ENCODE results near the gene MRO.
"Not testable (repeated sequence)": the region's sequence is repeated elsewhere in the genome, so short reads cannot be mapped to it uniquely, and the experiment has no call there.

MRO gene

GRCh38 chr18:50791599-50792438 lies 28.0 kb downstream of the MRO start:
- no peak for DNase-seq

GRCh38 chr18:50790948-50791347 lies 28.9 kb downstream of the MRO start:
- no peak for DNase-seq

- DNase-seq: no peak
Measured at GRCh38 chr18:50790241-50790640, 29.6 kb downstream of the MRO start.

- DNase-seq: no peak
Measured at GRCh38 chr18:50788284-50788683, 31.5 kb downstream of the MRO start.

DNA sequence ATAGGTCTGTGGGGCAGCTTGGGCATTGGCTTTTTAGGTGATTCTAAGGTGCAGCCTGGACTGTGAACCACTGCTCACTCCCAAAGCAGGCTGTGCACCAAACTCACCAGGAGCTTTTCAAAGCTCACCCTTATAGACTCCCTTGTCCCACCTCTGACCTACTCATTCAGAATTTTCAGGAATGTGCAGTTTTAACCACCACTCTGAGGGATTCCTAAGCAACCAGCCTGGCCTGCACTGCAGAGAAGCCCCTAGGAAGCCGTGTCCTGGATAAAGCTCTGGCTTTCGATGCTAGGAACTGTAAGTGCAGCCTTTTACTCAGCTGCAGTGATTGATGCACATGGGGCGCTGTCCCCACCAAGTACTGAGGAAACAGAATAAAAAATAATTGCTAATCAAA lies 33.0 kb downstream of the MRO start:
- no peak for DNase-seq

- DNase-seq: no peak
Measured at GRCh38 chr18:50783553-50783952, 36.3 kb downstream of the MRO start.

GRCh38 chr18:50779021-50779420 lies 40.8 kb downstream of the MRO start:
- DNase-seq: not testable (repeated sequence)

DNA sequence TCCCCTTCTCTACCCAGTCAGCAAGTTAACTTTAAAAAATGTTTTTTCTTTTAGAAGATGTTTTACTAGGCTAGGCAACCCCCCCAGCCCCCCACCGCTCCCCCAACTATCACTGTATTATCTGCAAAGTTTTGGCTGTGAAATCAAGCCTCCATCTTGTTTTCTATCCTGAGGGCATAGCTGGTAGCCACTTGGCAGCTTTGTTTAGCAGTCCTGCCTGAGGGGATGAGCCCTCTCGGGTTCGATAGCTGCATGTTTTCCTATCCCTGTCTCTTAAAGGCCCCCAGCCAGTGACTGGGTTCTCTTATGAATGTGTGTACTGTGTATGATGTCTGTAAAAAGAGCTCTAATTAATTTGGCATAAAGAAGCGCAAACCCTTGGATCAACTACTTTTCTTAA lies 43.4 kb downstream of the MRO start:
- DNase-seq: no peak

DNA sequence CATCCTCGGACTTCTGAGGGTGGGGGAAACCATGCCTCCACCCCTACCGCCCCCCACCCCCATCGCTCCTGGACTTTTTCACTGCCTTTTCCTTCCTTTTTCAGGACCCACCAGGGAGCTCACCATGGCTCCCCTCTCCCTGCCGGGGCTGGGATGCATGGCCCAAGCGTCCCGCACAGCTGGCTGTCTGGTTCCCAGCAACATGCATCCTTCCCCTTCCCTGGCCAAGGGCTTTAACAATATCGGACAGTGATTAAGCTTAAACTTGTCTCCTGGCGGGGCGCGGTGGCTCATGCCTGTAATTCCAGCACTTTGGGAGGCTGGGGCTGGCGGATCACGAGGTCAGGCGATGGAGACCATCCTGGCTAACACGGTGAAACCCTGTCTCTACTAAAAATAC lies 44.1 kb downstream of the MRO start:
- DNase-seq: no peak

GRCh38 chr18:50775207-50775606 lies 44.6 kb downstream of the MRO start:
- DNase-seq: no peak

DNA sequence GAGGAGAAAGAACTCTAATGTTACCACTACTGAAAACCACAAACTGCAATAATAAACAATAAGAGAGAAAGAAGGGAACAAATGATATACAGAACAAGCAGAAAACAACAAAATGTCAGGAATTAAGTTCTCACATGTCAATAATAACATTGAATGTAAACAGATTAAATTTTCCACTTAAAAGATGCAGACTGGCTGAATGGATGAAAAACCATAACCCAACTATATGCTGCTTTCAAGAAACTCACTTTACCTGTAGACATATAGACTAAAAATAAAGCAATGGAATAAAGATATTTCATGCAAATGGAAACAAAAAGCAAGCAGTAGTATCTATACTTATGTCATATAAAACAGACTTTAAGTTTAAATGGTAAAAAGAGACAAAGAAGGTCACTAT lies 50.4 kb downstream of the MRO start:
- no peak for DNase-seq

DNA sequence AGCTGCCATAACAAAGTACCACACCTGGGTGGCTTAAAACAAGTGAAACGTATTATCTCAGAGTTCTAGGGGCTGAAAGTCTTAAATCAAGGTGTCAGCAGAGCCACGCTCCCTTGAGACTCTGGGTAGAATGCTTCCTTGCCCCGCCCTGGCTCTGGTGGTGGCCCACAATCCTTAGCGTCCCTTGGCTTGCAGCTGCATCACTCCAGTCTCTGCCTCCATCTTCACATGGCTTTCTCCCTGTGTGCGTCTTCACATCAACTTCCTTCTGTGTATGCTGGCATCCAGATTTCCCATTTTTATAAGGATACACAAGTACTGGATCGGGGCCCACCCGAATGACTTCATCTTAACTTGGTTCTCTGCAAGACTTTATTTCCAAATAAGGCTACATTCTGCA lies 62.5 kb downstream of the MRO start:
- no peak for DNase-seq

DNA sequence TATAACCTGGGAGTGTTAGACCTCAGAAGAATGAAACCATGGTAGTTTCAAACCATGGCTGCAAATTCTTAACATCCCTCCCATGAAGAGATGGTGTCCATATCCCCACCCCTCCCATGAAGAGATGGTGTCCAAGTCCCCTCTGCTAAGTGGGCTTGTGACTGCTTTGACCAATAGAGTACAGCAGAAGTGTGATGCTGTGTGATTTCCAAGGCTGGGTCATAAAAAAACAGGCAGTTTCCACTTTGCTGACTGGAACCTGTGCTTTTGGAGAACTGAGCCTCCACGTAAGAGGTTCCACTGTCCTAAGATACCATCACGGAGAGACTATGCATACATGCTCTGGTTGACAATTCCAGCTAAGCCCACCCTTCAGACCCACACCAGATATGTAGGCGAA lies 65.5 kb downstream of the MRO start:
- no peak for DNase-seq

- DNase-seq: no peak
Measured at GRCh38 chr18:50753311-50753710, 66.5 kb downstream of the MRO start.

- DNase-seq: no peak
Measured at GRCh38 chr18:50751947-50752346, 67.9 kb downstream of the MRO start.

DNA sequence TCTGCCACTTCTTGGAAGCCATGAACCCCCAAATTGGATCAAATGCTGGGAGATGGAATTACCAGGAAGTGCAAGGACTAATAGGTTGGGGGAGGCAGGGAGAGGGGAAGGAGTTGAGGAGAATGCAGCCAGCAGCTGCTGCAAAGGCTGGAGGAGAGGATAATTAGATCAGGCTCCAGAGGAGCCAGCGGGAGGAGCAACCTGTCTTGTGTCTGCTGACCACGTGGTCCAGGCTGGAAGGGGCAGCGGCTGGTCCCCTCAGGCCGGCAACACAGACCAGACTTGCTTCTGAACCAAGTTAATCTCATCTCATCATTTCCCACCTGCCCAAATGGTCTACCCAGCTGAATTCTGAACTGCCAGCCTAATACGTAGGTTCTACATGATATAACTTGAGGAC lies 68.3 kb downstream of the MRO start:
- DNase-seq: no peak

DNA sequence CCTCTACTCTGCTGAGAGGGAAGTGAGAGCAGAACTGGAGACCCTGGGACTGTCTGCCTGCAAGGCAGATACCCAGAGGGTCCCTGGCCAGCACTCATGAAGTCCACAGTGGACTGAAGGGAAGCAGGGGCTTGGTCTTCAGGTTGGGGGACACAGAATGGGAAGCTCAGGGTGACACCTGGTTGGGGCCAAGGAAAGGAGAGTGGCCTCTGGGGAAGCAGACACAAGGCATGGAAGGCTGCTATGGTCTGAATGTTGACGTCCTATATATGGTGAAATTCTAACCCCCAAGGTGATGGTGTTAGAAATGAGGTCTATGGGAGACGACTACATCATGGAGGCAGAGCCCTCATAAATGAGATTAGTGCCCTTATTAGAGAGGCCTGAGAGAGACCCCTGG lies 69.3 kb downstream of the MRO start:
- DNase-seq: no peak

DNA sequence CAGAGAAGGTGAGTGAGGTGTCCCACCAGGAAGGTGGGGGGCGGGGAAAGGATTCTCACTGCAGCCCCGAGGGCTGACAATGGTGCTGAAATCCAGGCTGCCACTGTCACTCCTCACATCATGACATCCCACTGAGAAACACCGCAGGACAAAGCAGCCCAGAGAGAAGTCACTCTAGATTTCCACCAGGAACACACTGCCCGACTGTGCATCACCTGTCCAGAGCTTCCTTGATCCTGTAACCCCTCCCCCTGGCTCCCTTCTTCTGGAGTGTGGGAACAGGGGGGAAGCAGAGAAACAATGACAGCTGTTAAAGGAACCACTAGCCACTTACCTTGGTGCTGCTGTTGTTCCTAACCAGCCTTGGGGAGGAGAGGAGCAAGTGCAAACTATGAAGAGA lies 69.9 kb downstream of the MRO start:
- DNase-seq: no peak

DNA sequence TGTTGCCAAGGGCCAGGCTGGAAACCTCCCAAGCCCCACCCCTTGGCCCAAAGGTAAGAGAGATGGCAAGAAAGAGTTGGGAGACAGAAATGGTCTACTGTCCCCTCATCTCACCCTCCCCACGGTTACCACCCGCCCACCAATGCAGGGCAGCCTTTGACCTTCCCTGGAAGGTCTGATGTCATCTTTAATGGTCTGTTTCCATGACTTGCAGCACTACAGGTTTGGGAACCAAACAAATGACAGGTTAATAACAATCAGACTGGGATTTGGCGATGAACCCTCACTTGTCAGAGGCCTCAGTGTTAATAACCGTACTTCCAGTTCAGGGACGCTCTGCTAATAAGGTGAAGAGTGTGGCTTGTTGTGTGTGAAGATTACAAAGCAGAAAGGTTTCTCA lies 70.4 kb downstream of the MRO start:
- no peak for DNase-seq

GRCh38 chr18:50748243-50749229 lies 71.3 kb downstream of the MRO start:
- no peak for DNase-seq

DNA sequence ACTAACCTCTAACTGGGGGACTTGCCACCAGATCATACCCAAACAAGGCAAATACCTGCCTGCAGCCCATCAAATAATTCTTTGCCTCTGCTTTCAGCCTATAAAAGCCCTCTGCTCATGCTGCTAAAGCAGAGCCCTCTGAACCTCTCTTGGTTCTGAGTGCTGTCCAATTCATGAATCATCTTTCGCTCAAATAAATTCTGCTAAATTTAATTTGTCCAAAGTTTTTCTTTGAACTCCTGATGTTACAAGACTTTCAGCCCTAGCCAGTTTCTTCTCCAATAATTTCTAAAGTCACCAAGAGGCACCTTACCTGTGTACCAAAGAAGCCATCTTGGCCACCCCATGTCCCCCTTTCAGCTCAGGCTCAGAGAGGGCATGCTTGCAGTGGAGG lies 72.0 kb downstream of the MRO start:
- DNase-seq: no peak

GRCh38 chr18:50745945-50746344 lies 73.9 kb downstream of the MRO start:
- no peak for DNase-seq

Data from SHP77 (cell line).